ENCODE measurements around the gene ADAMTS2.

ADAMTS2 gene

DNA sequence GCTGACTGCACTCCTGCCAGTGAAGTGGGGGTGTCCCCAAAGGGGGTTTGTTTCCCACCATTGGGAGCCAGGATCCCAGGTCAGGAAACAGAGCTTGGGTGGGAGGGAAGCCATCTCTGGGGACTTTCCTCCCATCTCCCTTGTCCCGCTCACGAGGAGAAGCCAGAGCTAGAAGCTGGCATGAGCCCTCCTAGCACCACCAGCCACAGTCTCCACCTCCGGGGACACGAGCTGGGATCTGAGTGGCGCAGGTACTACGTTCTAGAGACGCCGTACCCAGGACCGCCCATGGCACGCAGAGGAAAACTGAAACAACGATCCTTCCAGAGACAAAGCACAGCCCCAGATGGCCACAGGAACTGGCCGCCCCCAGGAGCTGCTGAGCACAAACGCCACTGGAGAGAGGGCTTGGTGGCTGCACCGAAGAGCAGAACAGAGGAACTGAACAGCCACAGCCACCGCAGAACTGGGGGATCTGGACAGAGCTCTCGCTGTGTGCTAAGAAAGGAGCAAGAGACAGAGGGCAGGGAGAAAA is 29.8 kb downstream of the ADAMTS2 start:
- H2AFZ ChIP-seq (ENCODE audit: low read depth, low read length) = no peak overlapping the region
- H3K27ac ChIP-seq (ENCODE audit: low read length) = no peak overlapping the region
- no peaks in the 10 kb centered on the region for H3K36me3 ChIP-seq (ENCODE audit: insufficient read depth, low read length)
- TF ChIP-seq EZH2 (IDR thresholded peaks at IDR 0.05; ENCODE audit: borderline replicate concordance, low read depth, low read length, severe bottlenecking) = no peak
- TF ChIP-seq, protein P1, sequence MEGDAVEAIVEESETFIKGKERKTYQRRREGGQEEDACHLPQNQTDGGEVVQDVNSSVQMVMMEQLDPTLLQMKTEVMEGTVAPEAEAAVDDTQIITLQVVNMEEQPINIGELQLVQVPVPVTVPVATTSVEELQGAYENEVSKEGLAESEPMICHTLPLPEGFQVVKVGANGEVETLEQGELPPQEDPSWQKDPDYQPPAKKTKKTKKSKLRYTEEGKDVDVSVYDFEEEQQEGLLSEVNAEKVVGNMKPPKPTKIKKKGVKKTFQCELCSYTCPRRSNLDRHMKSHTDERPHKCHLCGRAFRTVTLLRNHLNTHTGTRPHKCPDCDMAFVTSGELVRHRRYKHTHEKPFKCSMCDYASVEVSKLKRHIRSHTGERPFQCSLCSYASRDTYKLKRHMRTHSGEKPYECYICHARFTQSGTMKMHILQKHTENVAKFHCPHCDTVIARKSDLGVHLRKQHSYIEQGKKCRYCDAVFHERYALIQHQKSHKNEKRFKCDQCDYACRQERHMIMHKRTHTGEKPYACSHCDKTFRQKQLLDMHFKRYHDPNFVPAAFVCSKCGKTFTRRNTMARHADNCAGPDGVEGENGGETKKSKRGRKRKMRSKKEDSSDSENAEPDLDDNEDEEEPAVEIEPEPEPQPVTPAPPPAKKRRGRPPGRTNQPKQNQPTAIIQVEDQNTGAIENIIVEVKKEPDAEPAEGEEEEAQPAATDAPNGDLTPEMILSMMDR (IDR thresholded peaks at IDR 0.05; ENCODE audit: borderline replicate concordance, extremely low read depth, low read length, poor library complexity, severe bottlenecking) = no peak
- no peak overlapping the region for H3K9ac ChIP-seq (ENCODE audit: low read depth, low read length)
- H4K20me1 ChIP-seq (ENCODE audit: insufficient read depth, low read length) = peaks cover 2% of the 10 kb centered on the region; the same call in 1 of the 2 replicates
- H3K4me3 ChIP-seq (ENCODE audit: low read depth in 1 of 2, low read length in 2 of 2) = no peak overlapping the region
- no peaks in the 10 kb centered on the region for H3K4me1 ChIP-seq (ENCODE audit: insufficient read depth, low read length)
- no peaks in the 10 kb centered on the region for H3K79me2 ChIP-seq (ENCODE audit: insufficient read depth, low read length)
- no peak overlapping the region for H3K4me2 ChIP-seq (ENCODE audit: insufficient read depth, low read length)
- no peak for DNase-seq
- no peaks in the 10 kb centered on the region for H3K9me3 ChIP-seq (ENCODE audit: insufficient read depth, low read length, severe bottlenecking)
- no peaks in the 10 kb centered on the region for H3K27me3 ChIP-seq (ENCODE audit: insufficient read depth, low read length, poor library complexity)
- no peak for ATAC-seq (ENCODE audit: insufficient read depth, low read depth)

- H3K27ac ChIP-seq (ENCODE audit: low read length) = no peak overlapping the region
- no peak for TF ChIP-seq EZH2 (IDR thresholded peaks at IDR 0.05; ENCODE audit: borderline replicate concordance, low read depth, low read length, severe bottlenecking)
- TF ChIP-seq, protein P1 (IDR thresholded peaks at IDR 0.05; ENCODE audit: borderline replicate concordance, extremely low read depth, low read length, poor library complexity, severe bottlenecking) = no peak
- peaks cover 1% of the 10 kb centered on the region; the same call in 1 of the 2 replicates for H4K20me1 ChIP-seq (ENCODE audit: insufficient read depth, low read length)
- H3K36me3 ChIP-seq (ENCODE audit: insufficient read depth, low read length) = no peaks in the 10 kb centered on the region
- ATAC-seq (ENCODE audit: insufficient read depth, low read depth) (no peak), DNase-seq (no peak)
- H3K9me3 ChIP-seq (ENCODE audit: insufficient read depth, low read length, severe bottlenecking) = no peaks in the 10 kb centered on the region
- no peak overlapping the region for H2AFZ ChIP-seq (ENCODE audit: low read depth, low read length)
- H3K27me3 ChIP-seq (ENCODE audit: insufficient read depth, low read length, poor library complexity) = no peaks in the 10 kb centered on the region
- H3K79me2 ChIP-seq (ENCODE audit: insufficient read depth, low read length) = no peaks in the 10 kb centered on the region
- no peak overlapping the region for H3K4me2 ChIP-seq (ENCODE audit: insufficient read depth, low read length)
- H3K4me3 ChIP-seq (ENCODE audit: low read depth in 1 of 2, low read length in 2 of 2) = no peak overlapping the region
- H3K4me1 ChIP-seq (ENCODE audit: insufficient read depth, low read length) = no peaks in the 10 kb centered on the region
- H3K9ac ChIP-seq (ENCODE audit: low read depth, low read length) = no peak overlapping the region
Measured at GRCh38 chr5:179314606-179315355, 30.5 kb downstream of the ADAMTS2 start.

DNA sequence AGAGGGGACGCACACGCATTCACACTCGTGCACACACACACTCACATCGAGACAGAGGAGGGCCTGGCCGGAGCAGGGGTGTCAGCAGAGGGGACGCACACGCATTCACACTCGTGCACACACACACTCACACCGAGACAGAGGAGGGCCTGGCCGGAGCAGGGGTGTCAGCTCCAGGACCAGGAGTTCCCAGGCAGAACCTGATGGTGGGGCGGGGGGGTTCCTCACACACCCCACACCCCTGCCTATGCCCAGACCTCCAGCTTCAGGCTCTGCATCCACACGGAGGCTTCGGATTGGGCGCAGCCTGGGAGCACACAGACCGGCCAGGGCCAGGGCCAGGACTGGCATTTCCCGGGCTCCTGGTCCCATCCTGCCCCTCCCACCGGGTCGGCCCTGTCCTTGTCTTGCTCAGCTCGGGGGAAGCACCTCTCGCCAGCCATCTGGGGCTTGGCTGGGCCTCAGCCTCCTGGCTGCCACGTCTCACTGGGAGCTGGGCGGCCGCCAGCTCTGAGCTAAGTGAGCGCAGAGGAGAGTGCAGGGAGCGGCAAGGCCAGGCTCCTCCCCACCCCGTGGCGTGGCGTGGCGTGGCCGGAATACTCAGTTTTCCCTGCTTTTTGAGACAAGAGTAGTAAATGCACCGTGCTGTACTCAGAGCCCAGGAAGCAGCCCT is 31.3 kb downstream of the ADAMTS2 start:
- TF ChIP-seq EZH2 (IDR thresholded peaks at IDR 0.05; ENCODE audit: borderline replicate concordance, low read depth, low read length, severe bottlenecking) = no peak
- TF ChIP-seq, protein P1 (IDR thresholded peaks at IDR 0.05; ENCODE audit: borderline replicate concordance, extremely low read depth, low read length, poor library complexity, severe bottlenecking) = no peak
- H3K9me3 ChIP-seq (ENCODE audit: insufficient read depth, low read length, severe bottlenecking) = no peaks in the 10 kb centered on the region
- no peak overlapping the region for H3K27ac ChIP-seq (ENCODE audit: low read length)
- ATAC-seq (ENCODE audit: insufficient read depth, low read depth) (no peak), DNase-seq (no peak)
- H3K4me3 ChIP-seq (ENCODE audit: low read depth in 1 of 2, low read length in 2 of 2) = no peak overlapping the region
- H3K4me1 ChIP-seq (ENCODE audit: insufficient read depth, low read length) = no peaks in the 10 kb centered on the region
- H3K27me3 ChIP-seq (ENCODE audit: insufficient read depth, low read length, poor library complexity) = no peaks in the 10 kb centered on the region
- no peaks in the 10 kb centered on the region for H4K20me1 ChIP-seq (ENCODE audit: insufficient read depth, low read length)
- no peak overlapping the region for H3K9ac ChIP-seq (ENCODE audit: low read depth, low read length)
- no peaks in the 10 kb centered on the region for H3K79me2 ChIP-seq (ENCODE audit: insufficient read depth, low read length)
- H3K36me3 ChIP-seq (ENCODE audit: insufficient read depth, low read length) = no peaks in the 10 kb centered on the region
- no peak overlapping the region for H3K4me2 ChIP-seq (ENCODE audit: insufficient read depth, low read length)
- no peak overlapping the region for H2AFZ ChIP-seq (ENCODE audit: low read depth, low read length)

Data from DND-41 (cell line).